ENCODE results near the gene EPG5.

GRCh38 chr18:45930963-45931362, 36.2 kb downstream of the EPG5 start:
- no peak for TF ChIP-seq E2F8 (IDR thresholded peaks at IDR 0.05; ENCODE audit: low read depth, partially characterized antibody)
- TF ChIP-seq CTCF (IDR thresholded peaks at IDR 0.05 in 2 of 3, conservative IDR thresholded peaks at IDR 0.05 in 1 of 3; ENCODE audit: control insufficient read depth in 2 of 3, extremely low read depth in 1 of 3, insufficient read depth in 1 of 3, low read depth in 3 of 3, low read length in 3 of 3): no peak
- no peak for TF ChIP-seq CREB1 (IDR thresholded peaks at IDR 0.05; ENCODE audit: low read depth)
- no peak for TF ChIP-seq ATF3 (IDR thresholded peaks at IDR 0.05; ENCODE audit: borderline replicate concordance, extremely low read depth, low read depth, low read length)
- no peak for TF ChIP-seq FOS (IDR thresholded peaks at IDR 0.05; ENCODE audit: borderline replicate concordance, extremely low read depth, insufficient read length)
- no peak for TF ChIP-seq KAT2A (conservative IDR thresholded peaks at IDR 0.05; ENCODE audit: control insufficient read depth, low read depth, low read length)
- TF ChIP-seq ZZZ3 (IDR thresholded peaks at IDR 0.05; ENCODE audit: control insufficient read depth, insufficient read length, low read depth): no peak
